Astrocyte (in vitro differentiated cells and primary cell): ENCODE results near the gene COL9A2. TPM values are rescaled to one million over a fixed set of nuclear protein-coding genes. Genes with fewer than 3 reads are reported as not detected.
"Not testable (repeated sequence)": the region's sequence is repeated elsewhere in the genome, so short reads cannot be mapped to it uniquely, and the experiment has no call there.

Experiments used
- DNase-seq: peaks from one replicate; pipeline ENCODE4 v3.0.0-alpha.2; 2010; ENCODE audit warnings: low read depth
- FAIRE-seq: peaks from 2 replicates; lab custom pipeline; 2011; peaks lifted over from hg19 to GRCh38; lab: Jason Lieb, UNC
- H2AFZ ChIP-seq: 2 replicates; pipeline ENCODE4 v1.6.0; 2012; ENCODE audit warnings: low read depth, low read length, inconsistent platforms
- H3K27ac ChIP-seq: 2 replicates; pipeline ENCODE4 v1.5.1; 2011; ENCODE audit warnings: low read depth, low read length, inconsistent platforms
- H3K27me3 ChIP-seq: 2 replicates; pipeline ENCODE4 v1.6.0; 2011; ENCODE audit warnings: low read length, inconsistent platforms; ENCODE audit not compliant: insufficient read depth
- H3K36me3 ChIP-seq: 2 replicates; pipeline ENCODE4 v1.5.1; 2011; ENCODE audit warnings: low read length, inconsistent platforms; ENCODE audit not compliant: insufficient read depth
- H3K4me1 ChIP-seq: 2 replicates; pipeline ENCODE4 v1.5.1; 2011; ENCODE audit warnings: low read length, inconsistent platforms; ENCODE audit not compliant: insufficient read depth
- H3K4me2 ChIP-seq: 2 replicates; pipeline ENCODE4 v1.6.0; 2012; ENCODE audit warnings: low read length, inconsistent platforms
- H3K4me3 ChIP-seq: 2 replicates; pipeline ENCODE4 v1.5.1; 2011; ENCODE audit warnings: low read depth, mild to moderate bottlenecking, low read length, inconsistent platforms; ENCODE audit not compliant: insufficient read depth
- H3K79me2 ChIP-seq: 2 replicates; pipeline ENCODE4 v1.6.0; 2012; ENCODE audit warnings: mild to moderate bottlenecking, low read length, inconsistent platforms; ENCODE audit not compliant: insufficient read depth
- H3K9ac ChIP-seq: 2 replicates; pipeline ENCODE4 v1.6.0; 2012; ENCODE audit warnings: mild to moderate bottlenecking, low read length, inconsistent platforms
- H3K9me3 ChIP-seq: 2 replicates; pipeline ENCODE4 v1.5.1; 2012; ENCODE audit warnings: low read depth, mild to moderate bottlenecking, low read length, inconsistent platforms; ENCODE audit not compliant: insufficient read depth
- H4K20me1 ChIP-seq: 2 replicates; pipeline ENCODE4 v1.6.0; 2012; ENCODE audit warnings: low read length, inconsistent platforms; ENCODE audit not compliant: insufficient read depth
- H3K27ac Mint-ChIP-seq: one replicate; pipeline ENCODE4 v1.8.0; 2021; ENCODE audit warnings: mild to moderate bottlenecking, mixed read lengths; ENCODE audit not compliant: unreplicated experiment
- H3K27me3 Mint-ChIP-seq: one replicate; pipeline ENCODE4 v1.8.0; 2021; ENCODE audit warnings: low read depth, mixed read lengths; ENCODE audit not compliant: unreplicated experiment
- H3K36me3 Mint-ChIP-seq: one replicate; pipeline ENCODE4 v1.8.0; 2021; ENCODE audit warnings: low read depth, mixed read lengths; ENCODE audit not compliant: unreplicated experiment
- H3K4me1 Mint-ChIP-seq: one replicate; pipeline ENCODE4 v1.8.0; 2021; ENCODE audit warnings: low read depth, mixed read lengths; ENCODE audit not compliant: unreplicated experiment
- H3K4me3 Mint-ChIP-seq: one replicate; pipeline ENCODE4 v1.8.0; 2021; ENCODE audit warnings: mild to moderate bottlenecking, moderate library complexity, mixed read lengths; ENCODE audit not compliant: unreplicated experiment
- H3K9me3 Mint-ChIP-seq: one replicate; pipeline ENCODE4 v1.8.0; 2021; ENCODE audit warnings: mild to moderate bottlenecking, mixed read lengths; ENCODE audit not compliant: unreplicated experiment
- EZH2 ChIP-seq: IDR thresholded peaks from 2 replicates; pipeline ENCODE4 v1.6.1; 2012; ENCODE audit warnings: mild to moderate bottlenecking, low read length, inconsistent platforms; ENCODE audit not compliant: insufficient read depth
- total RNA-seq: library from RNA; stranded (reverse); gene quantifications from 2 replicates; pipeline ENCODE4 v1.2.1, GENCODE V29; 2021
- TF ChIP-seq, protein P1 (sequence below): IDR thresholded peaks from 2 replicates; pipeline ENCODE4 v1.5.1; 2011; ENCODE audit warnings: low read depth, mild to moderate bottlenecking, inconsistent platforms, low read length, moderate library complexity; ENCODE audit not compliant: insufficient read depth

COL9A2 gene
- total RNA-seq, 1 donor from 2014 or later, result 2.1 TPM

DNA sequence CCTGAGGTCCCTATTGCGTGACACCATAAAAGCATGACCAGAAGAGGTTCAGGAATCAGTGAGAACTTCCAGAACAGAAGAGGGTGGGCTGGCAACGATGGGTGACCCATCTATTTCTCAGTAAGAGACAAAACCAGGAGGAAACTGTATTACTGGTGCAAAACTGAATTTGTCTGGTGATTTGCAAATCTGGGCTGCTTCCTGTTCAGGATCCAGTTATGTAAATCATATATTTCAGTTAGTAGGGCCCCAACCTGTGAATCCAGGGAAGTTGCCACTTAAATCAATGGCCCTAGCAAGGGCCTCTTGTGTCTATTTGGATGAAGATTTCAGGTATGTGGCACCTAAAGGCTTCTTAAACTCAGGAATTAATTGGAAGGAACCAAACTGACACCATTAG lies 33.3 kb upstream of the COL9A2 start:
- no peaks in the 10 kb centered on the region for H3K4me1 ChIP-seq
- Mint-ChIP-seq H3K4me1 (no peaks in the 10 kb centered on the region), H3K27me3 (peaks cover 7% of the 10 kb centered on the region), H3K4me3 (no peak overlapping the region), H3K36me3 (no peaks in the 10 kb centered on the region), H3K9me3 (no peaks in the 10 kb centered on the region), H3K27ac (no peak overlapping the region)
- no peak overlapping the region for H3K4me2 ChIP-seq
- no peak overlapping the region for H3K27ac ChIP-seq
- TF ChIP-seq, protein P1, sequence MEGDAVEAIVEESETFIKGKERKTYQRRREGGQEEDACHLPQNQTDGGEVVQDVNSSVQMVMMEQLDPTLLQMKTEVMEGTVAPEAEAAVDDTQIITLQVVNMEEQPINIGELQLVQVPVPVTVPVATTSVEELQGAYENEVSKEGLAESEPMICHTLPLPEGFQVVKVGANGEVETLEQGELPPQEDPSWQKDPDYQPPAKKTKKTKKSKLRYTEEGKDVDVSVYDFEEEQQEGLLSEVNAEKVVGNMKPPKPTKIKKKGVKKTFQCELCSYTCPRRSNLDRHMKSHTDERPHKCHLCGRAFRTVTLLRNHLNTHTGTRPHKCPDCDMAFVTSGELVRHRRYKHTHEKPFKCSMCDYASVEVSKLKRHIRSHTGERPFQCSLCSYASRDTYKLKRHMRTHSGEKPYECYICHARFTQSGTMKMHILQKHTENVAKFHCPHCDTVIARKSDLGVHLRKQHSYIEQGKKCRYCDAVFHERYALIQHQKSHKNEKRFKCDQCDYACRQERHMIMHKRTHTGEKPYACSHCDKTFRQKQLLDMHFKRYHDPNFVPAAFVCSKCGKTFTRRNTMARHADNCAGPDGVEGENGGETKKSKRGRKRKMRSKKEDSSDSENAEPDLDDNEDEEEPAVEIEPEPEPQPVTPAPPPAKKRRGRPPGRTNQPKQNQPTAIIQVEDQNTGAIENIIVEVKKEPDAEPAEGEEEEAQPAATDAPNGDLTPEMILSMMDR, result no peak
- TF ChIP-seq EZH2, result no peak
- H3K79me2 ChIP-seq, result no peaks in the 10 kb centered on the region
- FAIRE-seq (no peak), DNase-seq (no peak)
- no peaks in the 10 kb centered on the region for H3K36me3 ChIP-seq
- H3K4me3 ChIP-seq, result no peak overlapping the region
- H3K9me3 ChIP-seq, result no peaks in the 10 kb centered on the region
- H4K20me1 ChIP-seq, result no peaks in the 10 kb centered on the region
- no peak overlapping the region for H3K9ac ChIP-seq
- no peak overlapping the region for H2AFZ ChIP-seq
- H3K27me3 ChIP-seq, result no peaks in the 10 kb centered on the region

DNA sequence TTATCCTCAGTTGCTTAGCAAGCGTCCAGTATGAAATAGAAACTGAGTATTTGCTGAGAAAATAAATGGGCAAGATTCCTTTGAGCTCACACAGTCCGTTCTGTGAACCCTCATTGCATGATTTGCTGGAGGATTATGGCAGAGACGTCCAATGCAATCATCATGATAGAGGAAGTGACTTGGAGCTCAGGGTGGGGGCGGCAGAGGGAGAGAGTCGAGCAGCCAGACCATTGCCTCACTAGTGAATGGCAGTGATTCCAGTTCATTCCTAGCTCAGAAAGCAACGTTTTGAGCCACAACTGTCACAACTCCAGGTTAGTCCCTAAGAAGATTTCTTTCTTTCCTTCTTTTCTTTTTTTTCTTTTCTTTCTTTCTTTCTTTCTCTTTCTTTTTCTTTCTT lies 27.5 kb upstream of the COL9A2 start:
- H3K9me3 Mint-ChIP-seq, result peaks cover 13% of the 10 kb centered on the region
- Histone ChIP-seq H3K79me2 (no peaks in the 10 kb centered on the region), H3K27me3 (peaks cover 4% of the 10 kb centered on the region), H3K4me3 (no peak overlapping the region), H3K4me2 (peak overlapping the region; percentile 51), H3K36me3 (no peaks in the 10 kb centered on the region), H3K9ac (no peak overlapping the region), H2AFZ (peak overlapping the region; percentile 53), H3K27ac (no peak overlapping the region), H3K9me3 (no peaks in the 10 kb centered on the region), H3K4me1 (no peaks in the 10 kb centered on the region), H4K20me1 (no peaks in the 10 kb centered on the region)
- TF ChIP-seq, protein P1, result no peak
- no peak for TF ChIP-seq EZH2
- no peaks in the 10 kb centered on the region for H3K36me3 Mint-ChIP-seq
- H3K27ac Mint-ChIP-seq, result no peak overlapping the region
- H3K27me3 Mint-ChIP-seq, result peaks cover 21% of the 10 kb centered on the region
- no peak overlapping the region for H3K4me3 Mint-ChIP-seq
- H3K4me1 Mint-ChIP-seq, result no peaks in the 10 kb centered on the region
- DNase-seq (peak; percentile 49), FAIRE-seq (no peak)

DNA sequence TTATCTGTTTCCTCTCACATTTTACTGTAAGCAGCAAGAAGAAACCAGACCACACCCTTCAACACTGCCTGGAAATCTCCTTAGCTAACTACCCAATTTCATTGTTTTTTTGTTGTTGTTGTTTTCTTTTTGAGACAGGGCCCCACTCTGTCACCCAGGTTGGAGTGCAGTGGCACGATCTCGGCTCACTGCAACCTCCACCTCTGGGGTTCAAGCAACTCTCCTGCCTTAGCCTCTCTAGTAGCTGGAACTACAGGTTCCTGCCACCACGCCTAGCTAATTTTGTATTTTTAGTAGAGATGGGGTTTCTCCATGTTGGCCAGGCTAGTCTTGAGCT lies 25.3 kb upstream of the COL9A2 start:
- not testable (repeated sequence) for H3K27me3 ChIP-seq, H3K4me3 ChIP-seq, H3K9me3 ChIP-seq, H3K27ac ChIP-seq, FAIRE-seq, H3K9ac ChIP-seq, H3K4me1 ChIP-seq, H3K79me2 ChIP-seq, H3K4me2 ChIP-seq, H3K36me3 ChIP-seq, H3K27ac Mint-ChIP-seq, H3K36me3 Mint-ChIP-seq, H3K4me1 Mint-ChIP-seq, DNase-seq, H4K20me1 ChIP-seq, H3K4me3 Mint-ChIP-seq, H2AFZ ChIP-seq
- Mint-ChIP-seq H3K9me3 (peaks cover 13% of the 10 kb centered on the region), H3K27me3 (peaks cover 31% of the 10 kb centered on the region)
